Liver (tissue), 9 donors: Measurements from ENCODE around the gene NPW. TPM values are rescaled to one million over a fixed set of nuclear protein-coding genes. Genes with fewer than 3 reads are reported as not detected.

Experiments
- DNase-seq: peaks from one replicate; pipeline ENCODE4 v3.0.0-alpha.2; 2017; ENCODE audit warnings: low spot score
- H3K27ac ChIP-seq, 2 donors: one replicate each; pipeline ENCODE4 v1.7.0; 2013; ENCODE audit warnings: inconsistent platforms in 2 of 2, low read length in 2 of 2, control low read depth in 1 of 2, low read depth in 1 of 2, mild to moderate bottlenecking in 1 of 2
- H3K27me3 ChIP-seq, 4 donors: one replicate each; pipeline versions ENCODE4 v1.6.1 to v1.7.0; 2013; ENCODE audit warnings: low read length in 3 of 4, inconsistent platforms in 1 of 4, mild to moderate bottlenecking in 1 of 4, moderate library complexity in 1 of 4; ENCODE audit not compliant: control insufficient read depth in 4 of 4, insufficient read depth in 4 of 4
- H3K36me3 ChIP-seq, 4 donors: one replicate each; pipeline versions ENCODE4 v1.6.1 to v1.7.0; 2013; ENCODE audit warnings: low read length in 3 of 4, mild to moderate bottlenecking in 3 of 4, low read depth in 1 of 4, moderate library complexity in 1 of 4; ENCODE audit not compliant: control insufficient read depth in 4 of 4, insufficient read depth in 3 of 4
- H3K4me1 ChIP-seq, 4 donors: one replicate each; pipeline versions ENCODE4 v1.6.1 to v1.7.0; 2013; ENCODE audit warnings: low read length in 3 of 4, mild to moderate bottlenecking in 3 of 4, moderate library complexity in 1 of 4; ENCODE audit not compliant: control insufficient read depth in 4 of 4, insufficient read depth in 4 of 4
- H3K4me3 ChIP-seq, 3 donors: one replicate each; pipeline versions ENCODE4 v1.6.1 to v1.7.0; 2013; ENCODE audit warnings: low read length in 3 of 3, control low read depth in 1 of 3, low read depth in 1 of 3, mild to moderate bottlenecking in 1 of 3
- H3K9ac ChIP-seq, 2 donors: one replicate each; pipeline ENCODE4 v1.7.0; 2013; ENCODE audit warnings: low read length in 2 of 2, mild to moderate bottlenecking in 2 of 2, moderate library complexity in 2 of 2, control low read depth in 1 of 2, low read depth in 1 of 2
- H3K9me3 ChIP-seq, 4 donors: one replicate each; pipeline versions ENCODE4 v1.6.1 to v1.7.0; 2013; ENCODE audit warnings: low read length in 3 of 4; ENCODE audit not compliant: control insufficient read depth in 4 of 4
- CTCF ChIP-seq: fragments of 150-350 bp; IDR thresholded peaks from 2 replicates; pipeline ENCODE4 v1.5.1; 2017; ENCODE audit warnings: improper control_type of control experiment, low read depth, low read length; ENCODE audit not compliant: missing input control
- EGR1 ChIP-seq, 2 donors: IDR thresholded peaks; 2 replicates each; pipeline ENCODE4 v1.6.1; 2016 to 2018; ENCODE audit warnings: antibody characterized with exemption in 2 of 2, low read depth in 2 of 2
- FOXA1 ChIP-seq: IDR thresholded peaks from 2 replicates; pipeline ENCODE4 v1.6.1; 2016; ENCODE audit warnings: antibody characterized with exemption
- FOXA2 ChIP-seq: IDR thresholded peaks from 2 replicates; pipeline ENCODE4 v1.6.1; 2016; ENCODE audit warnings: antibody characterized with exemption
- GABPA ChIP-seq, 2 donors: IDR thresholded peaks in 1 of 2; conservative IDR thresholded peaks in 1 of 2; 2 replicates each; pipeline ENCODE4 v1.6.1; 2016; ENCODE audit warnings: antibody characterized with exemption in 2 of 2, mild to moderate bottlenecking in 1 of 2, moderate library complexity in 1 of 2
- HNF4A ChIP-seq, 2 donors: conservative IDR thresholded peaks; 2 replicates each; pipeline ENCODE4 v1.6.1; 2016; ENCODE audit warnings: antibody characterized with exemption in 2 of 2, mild to moderate bottlenecking in 2 of 2
- HNF4G ChIP-seq: IDR thresholded peaks from 2 replicates; pipeline ENCODE4 v1.6.1; 2016; ENCODE audit warnings: antibody characterized with exemption
- JUND ChIP-seq, 2 donors: IDR thresholded peaks; 2 replicates each; pipeline ENCODE4 v1.6.1; 2016; ENCODE audit warnings: antibody characterized with exemption in 2 of 2
- NR2F2 ChIP-seq: IDR thresholded peaks from 2 replicates; pipeline ENCODE4 v1.6.1; 2016; ENCODE audit warnings: antibody characterized with exemption
- RAD21 ChIP-seq, 2 donors: IDR thresholded peaks; 2 replicates each; pipeline ENCODE4 v1.6.1; 2016; ENCODE audit warnings: antibody characterized with exemption in 2 of 2, mild to moderate bottlenecking in 2 of 2
- RXRA ChIP-seq, 2 donors: IDR thresholded peaks; 2 replicates each; pipeline ENCODE4 v1.6.1; 2017 to 2018; ENCODE audit warnings: antibody characterized with exemption in 2 of 2, mild to moderate bottlenecking in 1 of 2
- SP1 ChIP-seq: IDR thresholded peaks from 2 replicates; pipeline ENCODE4 v1.6.1; 2018; ENCODE audit warnings: antibody characterized with exemption, mild to moderate bottlenecking
- TAF1 ChIP-seq: conservative IDR thresholded peaks from 2 replicates; pipeline ENCODE4 v1.6.1; 2016; ENCODE audit warnings: antibody characterized with exemption, mild to moderate bottlenecking
- YY1 ChIP-seq: IDR thresholded peaks from 2 replicates; pipeline ENCODE4 v1.6.1; 2016; ENCODE audit warnings: antibody characterized with exemption, mild to moderate bottlenecking
- WGBS: extraction: QIAGEN DNeasy Blood & Tissue Kit; methylation state at CpG from one replicate; pipeline ENCODE4 v1.1.7; 2013; 5-methylcytosine and 5-hydroxymethylcytosine counted together
- polyA plus RNA-seq, 2 donors: library from polyadenylated mRNA; stranded (reverse) in 1 of 2; unstranded in 1 of 2; fragments of 200-250 nt in 1 of 2; fragments of >200 nt in 1 of 2; fragmentation: Nextera tagmentation in 1 of 2; extraction: Ambion mirVana in 1 of 2; gene quantifications; one replicate each; pipeline versions ENCODE4 v1.2.1 to v1.2.3, GENCODE V29; 2013 to 2015
- total RNA-seq, 2 donors: library from RNA; depleted of rRNA; stranded (reverse); fragments of >200 nt; gene quantifications; one replicate each; pipeline ENCODE4 v1.2.3, GENCODE V29; 2014
- TF ChIP-seq, protein P1 (sequence below): IDR thresholded peaks from 2 replicates; pipeline ENCODE4 v1.6.1; 2016; ENCODE audit warnings: antibody characterized with exemption
- TF ChIP-seq, protein P2 (sequence below): IDR thresholded peaks from 2 replicates; pipeline ENCODE4 v1.6.1; 2016; ENCODE audit warnings: antibody characterized with exemption
- TF ChIP-seq, protein P3 (sequence below): IDR thresholded peaks from 2 replicates; pipeline ENCODE4 v1.6.1; 2016; ENCODE audit warnings: antibody characterized with exemption
- donor health status: healthy.
- donor health status: healthy.
- donor health status: healthy.
- donor health status: healthy.
- donor health status: healthy.

The NPW gene
- total and polyA plus RNA-seq, 4 donors, result 1.3 to 20.6 (median 9.1) TPM

- no peak overlapping the region for H3K9ac ChIP-seq
- H3K27me3 ChIP-seq, result no peaks in the 10 kb centered on the region
- peaks cover 14 to 41% (median 16%) of the 10 kb centered on the region in 4 donors for H3K36me3 ChIP-seq
- peaks cover 2 to 20% (median 5%) of the 10 kb centered on the region in 4 donors for H3K4me1 ChIP-seq
- no peak for DNase-seq
- no peaks in the 10 kb centered on the region for H3K9me3 ChIP-seq
- WGBS, result 95% methylated on average over 18 of the region's 18 CpGs
- H3K4me3 ChIP-seq, result no peak overlapping the region
- TF ChIP-seq EGR1 (IDR thresholded peaks at IDR 0.05; ENCODE audit: low read depth in 2 of 2) (no peak), NR2F2 (no peak), HNF4A (conservative IDR thresholded peaks at IDR 0.05) (no peak)
- H3K27ac ChIP-seq, result no peak overlapping the region
Measured at GRCh38 chr16:1977875-1978268, 41.7 kb upstream of the NPW start.

DNA sequence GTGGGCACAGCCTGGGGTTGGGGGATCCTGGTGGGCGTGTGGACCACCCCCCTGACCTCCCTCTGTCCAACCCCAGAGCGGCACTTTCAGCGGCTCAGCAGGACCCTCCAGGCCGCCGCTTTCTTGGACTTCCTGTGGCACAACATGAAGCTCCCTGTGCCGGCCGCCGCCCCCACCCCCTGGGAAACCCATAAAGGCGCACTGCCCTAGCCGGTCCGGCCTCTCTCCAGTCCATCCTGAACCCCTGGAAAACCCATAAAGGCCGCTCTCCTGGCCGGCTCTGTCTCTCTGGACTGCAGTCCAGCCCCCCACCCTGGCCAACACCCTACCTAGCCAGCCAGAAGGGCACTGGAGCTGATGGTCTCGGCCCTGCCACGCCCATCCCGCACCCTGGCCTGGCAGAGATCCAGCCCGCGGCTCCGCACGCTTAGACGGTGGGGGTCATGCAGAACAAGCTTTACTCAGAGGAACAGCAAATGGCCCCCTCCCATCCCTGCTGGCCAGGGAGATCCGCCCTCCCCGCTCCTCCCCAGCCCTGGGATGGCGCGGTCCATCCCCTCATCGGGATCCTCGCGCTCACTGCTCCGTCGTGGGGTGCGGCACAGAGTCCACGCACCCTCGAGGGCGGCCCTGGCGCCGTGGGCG lies 41.0 kb upstream of the NPW start:
- no peaks in the 10 kb centered on the region for H3K27me3 ChIP-seq
- H3K4me3 ChIP-seq, result no peak overlapping the region
- peaks cover 2 to 20% (median 6%) of the 10 kb centered on the region in 4 donors for H3K4me1 ChIP-seq
- no peak for DNase-seq
- peaks cover 14 to 41% (median 16%) of the 10 kb centered on the region in 4 donors for H3K36me3 ChIP-seq
- TF ChIP-seq, protein P1, sequence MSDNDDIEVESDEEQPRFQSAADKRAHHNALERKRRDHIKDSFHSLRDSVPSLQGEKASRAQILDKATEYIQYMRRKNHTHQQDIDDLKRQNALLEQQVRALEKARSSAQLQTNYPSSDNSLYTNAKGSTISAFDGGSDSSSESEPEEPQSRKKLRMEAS, result no peak
- no peak for TF ChIP-seq NR2F2
- no peak for TF ChIP-seq HNF4G
- no peak for TF ChIP-seq FOXA1
- no peak for TF ChIP-seq RAD21 (IDR thresholded peaks at IDR 0.05)
- TF ChIP-seq, protein P2, sequence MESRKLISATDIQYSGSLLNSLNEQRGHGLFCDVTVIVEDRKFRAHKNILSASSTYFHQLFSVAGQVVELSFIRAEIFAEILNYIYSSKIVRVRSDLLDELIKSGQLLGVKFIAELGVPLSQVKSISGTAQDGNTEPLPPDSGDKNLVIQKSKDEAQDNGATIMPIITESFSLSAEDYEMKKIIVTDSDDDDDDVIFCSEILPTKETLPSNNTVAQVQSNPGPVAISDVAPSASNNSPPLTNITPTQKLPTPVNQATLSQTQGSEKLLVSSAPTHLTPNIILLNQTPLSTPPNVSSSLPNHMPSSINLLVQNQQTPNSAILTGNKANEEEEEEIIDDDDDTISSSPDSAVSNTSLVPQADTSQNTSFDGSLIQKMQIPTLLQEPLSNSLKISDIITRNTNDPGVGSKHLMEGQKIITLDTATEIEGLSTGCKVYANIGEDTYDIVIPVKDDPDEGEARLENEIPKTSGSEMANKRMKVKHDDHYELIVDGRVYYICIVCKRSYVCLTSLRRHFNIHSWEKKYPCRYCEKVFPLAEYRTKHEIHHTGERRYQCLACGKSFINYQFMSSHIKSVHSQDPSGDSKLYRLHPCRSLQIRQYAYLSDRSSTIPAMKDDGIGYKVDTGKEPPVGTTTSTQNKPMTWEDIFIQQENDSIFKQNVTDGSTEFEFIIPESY, result no peak
- no peak overlapping the region for H3K9ac ChIP-seq
- WGBS, result 87% methylated on average over 37 of the region's 37 CpGs
- no peaks in the 10 kb centered on the region for H3K9me3 ChIP-seq
- no peak overlapping the region for H3K27ac ChIP-seq

- no peak for DNase-seq
- no peak overlapping the region for H3K27ac ChIP-seq
- H3K27me3 ChIP-seq, result no peaks in the 10 kb centered on the region
- TF ChIP-seq HNF4G, result no peak
- no peak for TF ChIP-seq GABPA (IDR thresholded peaks at IDR 0.05 in 1 of 2, conservative IDR thresholded peaks at IDR 0.05 in 1 of 2)
- no peak for TF ChIP-seq RXRA (IDR thresholded peaks at IDR 0.05)
- no peak for TF ChIP-seq RAD21 (IDR thresholded peaks at IDR 0.05)
- TF ChIP-seq NR2F2, result no peak
- no peak for TF ChIP-seq CTCF
- TF ChIP-seq, protein P2, result no peak
- TF ChIP-seq, protein P1, result no peak
- TF ChIP-seq FOXA1, result no peak
- TF ChIP-seq SP1, result no peak
- no peak for TF ChIP-seq YY1
- TF ChIP-seq JUND (IDR thresholded peaks at IDR 0.05), result no peak
- TF ChIP-seq TAF1, result no peak
- TF ChIP-seq HNF4A (conservative IDR thresholded peaks at IDR 0.05), result no peak
- TF ChIP-seq, protein P3, sequence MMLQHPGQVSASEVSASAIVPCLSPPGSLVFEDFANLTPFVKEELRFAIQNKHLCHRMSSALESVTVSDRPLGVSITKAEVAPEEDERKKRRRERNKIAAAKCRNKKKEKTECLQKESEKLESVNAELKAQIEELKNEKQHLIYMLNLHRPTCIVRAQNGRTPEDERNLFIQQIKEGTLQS, result no peak
- TF ChIP-seq FOXA2, result no peak
Measured at GRCh38 chr16:1979271-1980029, 40.1 kb upstream of the NPW start.

More at GRCh38 chr16:1979271-1980029, 40.1 kb upstream of the NPW start:
- WGBS, result 49% methylated on average over 70 of the region's 70 CpGs
- H3K4me3 ChIP-seq, result no peak overlapping the region
- H3K9me3 ChIP-seq, result no peaks in the 10 kb centered on the region
- H3K36me3 ChIP-seq, result peaks cover 12 to 38% (median 15%) of the 10 kb centered on the region in 4 donors
- no peak overlapping the region for H3K9ac ChIP-seq
- peaks cover 2 to 20% (median 6%) of the 10 kb centered on the region in 4 donors for H3K4me1 ChIP-seq
